Superior temporal gyrus (tissue), 1 donor: Measurements from ENCODE around the gene GJB3.
A peak's percentile ranks its signal among the peaks of the same experiment; 100 is the strongest.
"Not testable (repeated sequence)": the region's sequence is repeated elsewhere in the genome, so short reads cannot be mapped to it uniquely, and the experiment has no call there.

ENCODE experiments used
- DNase-seq: peaks from one replicate; pipeline ENCODE4 v3.0.0-alpha.2; 2016; ENCODE audit errors: extremely low spot score

GJB3 gene

GRCh38 chr1:34781071-34781843 lies at the start of gene GJB3:
GJB3 (plus strand) TSS chr1:34781214; CDS start chr1:34784763, 3,549 bp downstream.
- DNase-seq: no peak

DNA sequence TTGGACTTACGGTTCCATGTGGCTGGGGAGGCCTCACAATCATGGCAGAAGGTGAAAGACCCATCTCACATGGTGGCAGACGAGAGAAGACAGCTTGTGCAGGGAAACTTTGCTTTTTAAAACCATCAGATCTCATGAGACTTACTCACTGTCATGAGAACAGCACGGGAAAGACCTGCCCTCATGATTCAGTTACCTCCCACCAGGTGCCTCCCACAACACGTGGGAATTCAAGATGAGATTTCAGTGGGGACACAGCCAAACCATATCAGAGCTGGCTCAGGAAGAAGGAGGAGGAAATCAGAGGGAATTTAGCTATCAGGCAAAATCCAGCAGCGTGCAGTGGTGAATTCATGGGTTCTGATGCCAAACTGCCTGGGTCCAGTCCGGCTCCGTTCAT lies 48.2 kb upstream of the GJB3 start:
- not testable (repeated sequence) for DNase-seq

DNA sequence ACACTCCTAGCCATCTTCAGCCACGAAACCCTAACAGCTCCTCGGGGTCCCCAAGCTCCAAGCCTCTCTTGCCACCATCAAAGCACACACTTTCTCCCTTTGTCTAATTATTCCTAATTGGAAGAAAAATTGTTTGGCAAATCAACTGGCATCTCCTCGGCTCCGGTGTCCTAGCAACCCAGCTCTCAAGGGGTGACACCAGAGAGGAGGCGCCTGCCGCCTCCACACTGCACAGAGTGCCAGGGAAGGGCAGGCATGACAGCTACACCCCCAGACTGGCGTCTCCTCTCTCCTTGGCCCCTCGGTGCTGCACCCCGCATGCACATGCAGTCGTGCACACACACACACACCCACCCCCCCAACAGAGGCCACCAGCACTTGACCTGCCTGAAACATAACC lies 44.3 kb upstream of the GJB3 start:
- no peak for DNase-seq

DNA sequence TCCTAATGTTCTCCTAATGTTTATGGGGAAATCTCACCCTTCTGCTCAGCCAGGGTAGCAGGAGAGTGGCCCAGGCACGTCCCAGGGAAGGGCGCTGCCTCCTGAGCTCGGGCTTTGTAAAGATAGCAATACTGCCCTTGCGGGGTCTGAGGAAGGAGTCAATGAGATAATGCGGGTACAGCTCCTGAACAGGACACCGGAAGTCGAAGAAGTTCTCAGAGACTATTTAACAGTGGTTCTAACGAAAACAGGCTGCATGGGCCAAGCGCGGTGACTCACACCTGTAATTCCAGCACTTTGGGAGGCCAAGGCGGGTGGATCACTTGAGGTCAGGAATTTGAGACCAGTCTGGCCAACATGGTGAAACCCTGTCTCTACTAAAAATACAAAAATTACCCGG lies 43.8 kb upstream of the GJB3 start:
- not testable (repeated sequence) for DNase-seq

GRCh38 chr1:34739613-34740012 lies 41.4 kb upstream of the GJB3 start:
- no peak for DNase-seq

GRCh38 chr1:34740161-34740868 lies 40.7 kb upstream of the GJB3 start:
- no peak for DNase-seq

DNA sequence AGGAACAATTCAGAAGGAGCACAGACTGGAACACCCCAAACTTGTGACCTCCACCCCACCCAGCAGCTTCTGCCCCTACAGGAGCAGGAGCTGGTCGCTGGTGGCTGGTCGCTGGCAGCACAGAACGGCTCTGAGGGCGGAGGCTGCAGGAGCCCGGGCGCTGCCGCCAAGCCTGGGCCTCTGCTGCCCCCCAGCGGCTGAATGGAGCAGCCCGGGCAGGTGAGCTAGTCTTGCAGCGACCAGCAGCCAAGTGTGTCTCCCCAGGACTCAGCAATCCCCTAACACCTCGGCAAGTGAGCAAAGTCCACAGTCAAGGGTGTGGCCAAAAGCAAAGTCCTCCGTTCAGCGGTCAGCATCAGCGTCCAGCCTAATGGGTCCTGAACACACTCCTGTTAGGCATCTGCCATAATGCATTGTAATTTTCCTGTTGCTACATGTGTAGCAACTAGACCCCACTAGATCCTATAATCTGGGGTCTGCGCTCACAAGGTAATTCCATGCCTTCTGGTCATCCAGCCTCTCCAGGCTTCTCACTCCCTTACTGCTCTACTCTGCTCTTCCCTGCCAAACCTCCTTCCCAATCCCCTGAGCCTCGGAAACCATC lies 38.2 kb upstream of the GJB3 start:
- DNase-seq: peak; percentile 84

DNA sequence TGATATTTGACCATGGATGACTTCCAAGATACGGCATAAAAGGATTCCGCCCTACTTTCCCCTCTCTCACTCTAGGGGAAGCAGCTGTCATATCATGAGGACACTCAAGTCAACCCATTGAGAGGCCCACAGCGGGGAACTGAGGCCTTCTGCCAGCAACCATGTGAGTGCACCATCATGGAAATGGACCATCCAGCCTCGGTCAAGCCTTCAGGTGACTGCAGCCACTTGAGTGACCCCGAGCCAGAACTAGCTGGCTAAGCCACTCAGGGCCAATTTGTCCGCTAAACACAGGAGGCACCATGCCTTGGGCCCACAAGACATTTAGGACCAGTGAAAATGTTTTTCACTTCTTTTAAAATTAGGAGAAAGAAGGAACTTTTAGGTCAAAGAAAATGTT lies 37.2 kb upstream of the GJB3 start:
- DNase-seq: no peak

GRCh38 chr1:34744851-34745250 lies 36.2 kb upstream of the GJB3 start:
- no peak for DNase-seq

- DNase-seq: no peak
These were observed 35.3 kb upstream of the GJB3 start for GRCh38 chr1:34745666-34746065.

GRCh38 chr1:34746101-34746500 lies 34.9 kb upstream of the GJB3 start:
- DNase-seq: no peak

DNA sequence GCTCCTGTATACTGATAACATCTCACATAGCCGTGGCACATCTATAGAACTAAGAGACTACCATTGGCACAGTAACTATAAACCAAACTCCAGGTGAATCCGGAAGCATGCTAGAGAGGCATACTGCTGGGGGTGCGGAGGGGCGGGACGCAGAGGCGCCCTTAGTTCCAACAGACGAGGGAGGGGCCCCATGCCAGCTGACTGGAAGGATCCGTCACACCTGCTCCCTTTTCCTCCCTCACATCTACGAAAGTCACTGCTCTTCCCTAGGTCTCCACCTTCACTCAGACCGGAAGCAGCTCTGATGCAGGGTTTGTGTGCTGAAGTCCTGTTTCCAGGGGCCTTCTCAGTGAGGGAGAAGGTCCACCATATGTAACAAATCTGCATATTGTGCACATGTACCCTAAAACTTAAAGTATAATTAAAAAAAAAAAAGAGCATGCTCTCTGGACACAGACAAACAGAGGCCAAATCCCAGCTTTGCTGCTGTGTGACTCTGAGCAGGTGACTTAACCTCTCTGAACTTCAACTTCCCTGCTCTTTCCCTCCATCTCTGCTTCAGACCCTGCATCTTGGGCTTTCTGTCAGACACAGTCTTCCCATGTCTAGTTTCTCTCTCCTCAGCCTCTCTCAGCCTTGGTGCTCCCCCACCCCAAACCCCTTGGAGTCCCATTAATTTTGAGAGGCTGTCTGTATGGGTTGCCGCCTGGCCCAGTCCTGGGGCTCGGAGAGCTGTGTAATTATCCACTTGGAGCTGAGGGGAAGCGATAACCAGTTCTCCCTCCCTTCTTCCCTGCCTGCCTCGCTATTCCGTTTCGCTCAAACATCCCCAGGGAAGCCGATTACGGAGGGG lies 34.0 kb upstream of the GJB3 start:
- no peak for DNase-seq

GRCh38 chr1:34747638-34747941 lies 33.4 kb upstream of the GJB3 start:
- no peak for DNase-seq

DNA sequence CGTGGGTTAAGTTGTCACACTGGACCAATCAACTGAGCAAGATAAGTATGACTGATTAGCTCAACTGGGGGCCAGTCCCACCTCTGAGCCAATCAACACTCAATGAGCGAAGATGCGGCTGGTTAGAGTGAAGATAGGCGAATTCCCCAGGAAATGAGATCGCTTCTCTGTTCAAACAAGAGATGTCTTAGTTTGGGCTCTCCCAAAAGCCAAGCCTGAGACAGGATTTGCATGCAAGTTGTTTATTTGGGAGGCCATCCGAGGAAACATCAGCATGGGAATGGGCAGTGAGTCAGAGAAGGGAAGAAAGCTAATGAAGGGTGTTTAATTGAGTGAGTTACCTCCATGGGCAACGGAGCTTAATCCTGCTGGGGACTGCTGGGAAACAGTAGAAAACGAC lies 31.0 kb upstream of the GJB3 start:
- no peak for DNase-seq

DNA sequence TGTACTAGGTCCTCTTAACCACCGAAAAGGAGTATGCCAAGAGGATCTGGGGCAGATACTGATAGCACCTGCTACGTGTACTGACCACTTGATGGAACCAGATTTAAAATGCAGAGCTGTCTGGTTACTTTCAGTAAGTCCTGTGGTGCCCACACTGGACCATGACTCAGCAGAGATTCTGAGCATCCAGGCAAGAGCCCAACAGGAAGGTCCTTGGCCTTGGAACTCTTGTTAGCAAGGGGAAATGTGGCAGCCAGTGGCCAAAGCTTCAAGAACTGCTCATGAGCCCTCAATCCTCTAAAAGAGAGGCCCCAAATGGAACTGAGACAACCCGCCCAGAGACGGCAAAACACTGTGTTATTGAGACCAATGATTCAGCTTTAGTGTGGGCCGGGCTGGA lies 30.4 kb upstream of the GJB3 start:
- DNase-seq: no peak

- no peak for DNase-seq
These were observed 27.9 kb upstream of the GJB3 start for GRCh38 chr1:34753163-34753562.

- DNase-seq: no peak
These were observed 25.9 kb upstream of the GJB3 start, which contains the start of gene GJB5 for GRCh38 chr1:34754964-34755637. GJB5 (plus strand) TSS chr1:34755047; CDS start chr1:34757331, 2,284 bp downstream.

- no peak for DNase-seq
These were observed 25.1 kb upstream of the GJB3 start for GRCh38 chr1:34755961-34756360.

DNA sequence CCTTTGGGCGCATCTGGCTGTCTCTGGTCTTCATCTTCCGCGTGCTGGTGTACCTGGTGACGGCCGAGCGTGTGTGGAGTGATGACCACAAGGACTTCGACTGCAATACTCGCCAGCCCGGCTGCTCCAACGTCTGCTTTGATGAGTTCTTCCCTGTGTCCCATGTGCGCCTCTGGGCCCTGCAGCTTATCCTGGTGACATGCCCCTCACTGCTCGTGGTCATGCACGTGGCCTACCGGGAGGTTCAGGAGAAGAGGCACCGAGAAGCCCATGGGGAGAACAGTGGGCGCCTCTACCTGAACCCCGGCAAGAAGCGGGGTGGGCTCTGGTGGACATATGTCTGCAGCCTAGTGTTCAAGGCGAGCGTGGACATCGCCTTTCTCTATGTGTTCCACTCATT lies 23.6 kb upstream of the GJB3 start:
- DNase-seq: no peak

GRCh38 chr1:34758751-34759150 lies 22.3 kb upstream of the GJB3 start:
- no peak for DNase-seq
